Smooth muscle cell of the brain vasculature (primary cell): ENCODE results near the gene DPP8.

Experiments used
- DNase-seq: peaks from one replicate; pipeline ENCODE4 v3.0.0-alpha.2; 2012; ENCODE audit warnings: low read depth, low spot score

Gene DPP8

GRCh38 chr15:65426216-65426853 lies 91.2 kb downstream of the DPP8 start:
- DNase-seq: no peak

DNA sequence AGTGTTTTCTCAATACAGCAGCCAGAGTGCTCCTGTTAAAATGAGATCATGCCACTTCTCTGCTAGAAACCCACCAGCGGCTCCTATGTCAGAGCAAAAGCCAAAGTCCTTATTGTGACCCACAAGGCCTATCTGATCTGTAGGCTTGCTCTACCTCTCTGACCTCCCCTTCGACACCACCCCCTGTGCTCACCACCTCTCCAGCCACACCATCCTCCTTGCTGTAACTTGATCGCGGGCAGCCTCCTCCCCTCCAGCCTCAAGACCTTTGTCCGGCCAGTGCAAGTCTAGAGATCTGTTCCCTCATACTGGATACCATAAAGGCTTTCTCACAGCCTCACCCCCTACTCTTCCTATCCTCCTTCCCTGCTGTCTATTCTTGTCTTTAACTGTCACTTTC lies 92.8 kb downstream of the DPP8 start:
- no peak for DNase-seq

DNA sequence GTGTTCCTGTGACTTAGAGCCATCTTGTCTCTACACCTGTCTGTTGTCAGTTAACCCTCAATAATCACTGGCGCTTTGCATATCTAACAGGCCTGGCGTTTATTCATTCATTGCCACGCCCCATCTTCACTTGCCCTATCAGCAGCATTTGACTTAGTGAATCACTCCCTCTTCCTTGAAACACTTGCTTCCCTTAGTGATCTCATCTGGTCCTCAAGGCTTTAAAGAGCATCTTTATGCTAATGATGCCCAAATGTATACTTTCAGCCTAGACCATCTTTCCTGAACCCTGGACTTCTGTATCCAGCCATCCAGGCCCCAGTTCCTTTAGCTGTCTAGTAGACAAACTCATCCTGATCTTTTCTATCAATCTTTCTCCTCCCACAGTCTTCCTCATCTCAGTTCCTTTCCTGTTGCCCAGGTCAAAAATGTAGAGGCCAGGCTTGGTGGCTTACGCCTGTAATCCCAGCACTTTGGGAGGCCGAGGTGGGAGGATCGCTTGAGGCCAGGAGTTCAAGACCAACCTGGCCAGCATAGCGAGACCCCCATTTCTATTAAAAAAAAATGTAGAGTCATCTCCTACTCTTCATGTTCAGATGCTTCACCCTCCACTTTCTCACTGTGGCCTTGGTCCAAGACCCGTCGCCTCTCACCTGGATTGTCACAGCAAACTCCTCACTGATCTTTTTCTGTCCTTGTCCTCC lies 93.4 kb downstream of the DPP8 start:
- DNase-seq: no peak

DNA sequence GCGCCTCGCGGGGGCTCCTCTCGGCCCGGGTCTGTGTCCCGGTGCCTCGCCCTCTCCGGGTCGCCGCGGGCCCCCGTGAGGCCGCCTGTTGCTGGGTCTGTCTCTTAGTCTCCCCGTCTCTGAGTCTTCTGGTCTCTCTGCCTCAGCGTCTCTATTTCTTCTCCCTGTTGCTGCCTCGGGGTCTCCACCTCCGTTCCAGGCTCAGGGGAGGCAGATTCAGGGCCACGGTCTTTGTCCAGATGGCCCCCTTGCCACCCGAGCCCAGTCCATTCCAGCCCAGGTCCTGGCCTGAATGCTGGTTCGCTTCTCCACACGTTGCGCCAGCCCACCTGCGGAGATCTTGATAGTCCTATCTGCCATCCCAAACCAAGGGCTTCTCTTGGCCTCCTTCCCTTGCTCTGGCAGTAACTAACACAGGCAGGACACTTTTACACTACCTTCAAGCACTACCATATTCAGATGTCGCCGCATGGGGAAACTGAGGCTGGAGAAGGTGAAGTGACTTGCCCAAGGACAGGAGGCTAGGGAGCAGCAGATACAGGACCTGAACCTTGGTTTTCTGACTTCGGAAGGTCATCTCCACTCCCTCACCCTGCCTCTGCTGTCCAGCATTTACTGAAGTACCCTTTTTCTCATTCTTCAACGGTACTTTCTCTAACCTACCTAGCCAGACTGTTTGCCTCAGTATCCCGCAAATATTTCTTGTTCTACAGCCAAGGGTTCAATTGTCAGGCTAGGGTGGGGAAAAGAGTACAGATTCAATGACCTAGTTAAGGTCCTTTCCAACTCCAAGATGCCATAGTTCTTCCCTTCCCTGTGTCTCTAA lies 94.1 kb downstream of the DPP8 start:
- no peak for DNase-seq

DNA sequence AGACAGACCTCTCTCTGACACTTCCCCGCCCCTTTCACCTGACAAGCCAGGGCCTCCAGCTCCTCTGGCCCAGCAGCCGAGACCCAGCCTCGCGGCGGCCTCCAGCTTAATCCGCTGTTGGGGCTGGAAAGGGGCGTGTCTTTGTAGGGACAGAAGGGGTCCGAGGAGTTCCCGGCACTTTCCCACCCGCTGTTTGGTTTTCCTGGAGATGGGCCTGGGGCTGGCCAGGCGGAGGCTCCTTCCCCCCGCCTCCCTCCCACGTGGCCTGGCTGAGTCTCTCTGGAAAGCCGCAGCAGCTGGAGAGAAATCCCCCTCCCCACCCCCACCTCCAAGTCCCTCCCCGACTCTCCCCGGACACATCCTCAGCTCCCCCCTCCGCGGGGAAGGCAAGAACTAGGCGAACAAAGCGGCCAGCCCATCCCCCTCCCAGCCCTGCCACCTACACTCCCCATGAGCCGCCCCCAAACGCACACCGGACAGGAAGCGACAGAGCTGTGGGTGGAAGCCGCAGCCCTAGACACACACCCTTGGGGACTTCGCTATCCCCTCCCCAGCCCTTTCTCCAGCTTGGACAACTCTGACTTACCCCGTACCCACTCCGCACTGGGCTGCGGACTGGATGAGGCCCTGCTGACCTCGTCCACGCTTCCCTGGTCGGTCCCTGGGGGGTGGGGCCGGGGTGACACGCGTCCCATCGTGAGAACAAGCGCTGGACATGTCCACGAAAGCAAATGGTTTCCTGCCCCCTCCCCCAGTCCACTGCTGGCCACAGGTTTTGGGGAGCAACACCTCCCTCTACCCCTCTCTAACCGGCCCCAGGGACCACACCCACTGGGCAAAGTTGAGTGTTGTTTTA lies 95.9 kb downstream of the DPP8 start:
- DNase-seq: peak; percentile 89

DNA sequence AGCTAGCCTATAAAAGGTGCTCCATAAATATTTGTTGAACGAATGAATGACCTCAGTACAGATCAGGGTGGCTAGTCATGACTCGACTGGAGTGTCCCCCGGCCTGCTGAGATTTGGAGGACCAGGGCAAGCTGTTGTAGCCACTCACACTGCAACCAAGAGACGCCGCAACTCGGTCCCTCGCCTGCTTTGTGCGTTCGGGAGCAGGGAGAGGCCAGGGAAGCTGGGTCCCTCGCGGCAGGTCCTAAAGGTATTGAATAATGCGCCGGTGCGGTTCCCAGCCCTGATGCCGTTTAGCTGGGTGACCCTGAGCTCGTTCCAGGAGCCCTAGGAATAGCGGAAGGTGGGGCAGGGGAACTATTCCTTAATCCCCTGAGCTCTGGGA lies 96.5 kb downstream of the DPP8 start:
- DNase-seq: no peak

DNA sequence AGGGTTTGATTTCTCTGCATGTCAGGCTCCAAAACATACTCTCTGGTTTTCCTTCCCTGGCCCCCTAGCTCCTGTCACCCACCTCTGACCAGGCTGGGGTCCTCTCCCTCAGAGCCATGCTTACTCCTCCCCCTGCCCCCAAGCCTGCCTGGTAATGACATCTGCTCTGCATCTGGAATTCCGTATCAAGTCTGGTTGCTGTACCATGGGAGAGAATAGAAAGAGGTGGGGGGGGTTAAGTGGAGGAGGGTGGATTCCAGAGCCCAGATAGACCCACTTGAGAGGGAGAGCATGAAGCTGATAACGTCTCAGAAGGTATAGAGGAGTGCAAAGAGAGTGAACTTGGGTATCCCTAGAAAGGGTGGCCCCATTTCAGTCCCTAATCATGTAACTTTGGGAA lies 98.9 kb downstream of the DPP8 start:
- no peak for DNase-seq

GRCh38 chr15:65416845-65417416 lies 100.6 kb downstream of the DPP8 start:
- DNase-seq: no peak

GRCh38 chr15:65414841-65415621 lies 102.5 kb downstream of the DPP8 start:
- DNase-seq: peak; percentile 90

DNA sequence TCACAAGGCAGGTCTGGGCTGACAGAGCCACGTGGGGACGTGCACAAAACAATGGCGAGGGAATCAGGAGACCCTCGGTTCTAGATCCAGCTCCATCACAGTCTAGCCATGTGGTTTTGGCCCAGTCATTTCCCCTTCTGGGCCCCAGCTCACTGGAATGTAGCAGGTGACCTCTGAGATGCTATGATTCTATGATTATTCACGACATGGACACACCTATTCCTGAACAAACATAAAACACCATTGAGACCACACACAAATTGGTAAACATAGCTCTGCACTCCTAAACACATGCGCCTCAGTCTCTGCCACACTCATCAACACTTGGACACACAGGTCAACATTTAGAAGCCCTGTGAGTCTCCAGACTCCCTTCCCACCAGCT lies 103.7 kb downstream of the DPP8 start:
- DNase-seq: no peak

DNA sequence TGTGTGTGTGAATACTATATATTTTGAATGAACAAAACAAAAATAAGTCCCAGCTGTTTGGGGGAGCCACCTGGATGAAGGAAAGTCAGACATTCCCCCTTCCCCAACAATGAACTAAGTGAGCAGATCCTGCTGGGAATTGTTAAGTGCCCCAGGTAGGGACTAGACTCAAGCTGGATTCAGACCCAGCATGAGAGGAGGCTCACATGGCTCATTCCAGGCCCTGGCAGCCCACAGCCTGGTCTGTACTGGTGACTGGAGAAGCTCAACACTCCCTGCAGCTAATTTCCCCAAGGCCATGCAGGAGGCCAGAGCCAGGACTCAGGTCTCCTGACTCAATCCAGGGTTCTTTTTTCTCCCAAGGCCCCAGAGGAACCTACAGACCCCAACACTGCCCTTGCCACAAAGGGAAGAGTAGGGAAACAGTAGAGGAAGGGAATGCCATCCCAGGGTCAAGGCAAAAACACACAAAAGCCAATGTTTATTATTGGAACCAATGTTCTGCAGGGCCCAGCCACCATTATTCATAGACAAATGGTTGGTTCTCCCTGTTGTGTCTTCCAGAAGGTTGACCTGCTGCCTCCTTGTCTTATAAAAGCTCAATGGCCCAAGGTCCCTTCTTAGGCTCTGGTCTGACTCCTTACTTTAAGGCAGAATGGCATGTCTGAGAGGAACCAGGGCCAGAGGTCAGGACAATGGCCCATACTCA lies 104.3 kb downstream of the DPP8 start:
- DNase-seq: no peak

DNA sequence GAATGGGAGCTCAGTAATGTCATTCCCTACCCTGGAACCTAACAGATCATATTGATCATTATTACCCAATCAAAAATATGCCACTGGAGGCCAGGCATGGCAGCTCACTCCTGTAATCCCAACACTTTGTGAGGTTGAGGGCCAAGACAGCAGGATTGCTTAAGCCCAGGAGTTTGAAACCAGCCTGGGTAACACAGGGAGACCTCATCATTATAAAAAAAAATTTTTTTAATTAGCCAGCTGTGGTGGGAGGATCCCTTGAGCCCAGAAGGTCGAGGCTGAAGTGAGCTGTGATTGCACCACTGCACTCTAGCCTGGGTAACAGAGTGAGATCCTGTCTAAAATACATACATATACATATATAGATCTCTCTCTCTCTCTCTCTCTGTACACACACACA lies 104.9 kb downstream of the DPP8 start:
- DNase-seq: no peak

GRCh38 chr15:65411465-65412071 lies 105.9 kb downstream of the DPP8 start:
- DNase-seq: no peak

GRCh38 chr15:65410972-65411371 lies 106.5 kb downstream of the DPP8 start:
- no peak for DNase-seq

GRCh38 chr15:65410036-65410435 lies 107.5 kb downstream of the DPP8 start:
- DNase-seq: no peak

GRCh38 chr15:65409036-65409631 lies 108.4 kb downstream of the DPP8 start:
- DNase-seq: peak; percentile 92

GRCh38 chr15:65408324-65409035 lies 109.0 kb downstream of the DPP8 start:
- DNase-seq: no peak

- no peak for DNase-seq
Measured at GRCh38 chr15:65406424-65407000, 111.0 kb downstream of the DPP8 start.
